ENCODE results near the gene B4GALT1.

The B4GALT1 gene

GRCh38 chr9:33117306-33117705 lies 49.8 kb downstream of the B4GALT1 start:
- DNase-seq, result no peak

GRCh38 chr9:33116860-33117259 lies 50.3 kb downstream of the B4GALT1 start:
- DNase-seq, result no peak

DNA sequence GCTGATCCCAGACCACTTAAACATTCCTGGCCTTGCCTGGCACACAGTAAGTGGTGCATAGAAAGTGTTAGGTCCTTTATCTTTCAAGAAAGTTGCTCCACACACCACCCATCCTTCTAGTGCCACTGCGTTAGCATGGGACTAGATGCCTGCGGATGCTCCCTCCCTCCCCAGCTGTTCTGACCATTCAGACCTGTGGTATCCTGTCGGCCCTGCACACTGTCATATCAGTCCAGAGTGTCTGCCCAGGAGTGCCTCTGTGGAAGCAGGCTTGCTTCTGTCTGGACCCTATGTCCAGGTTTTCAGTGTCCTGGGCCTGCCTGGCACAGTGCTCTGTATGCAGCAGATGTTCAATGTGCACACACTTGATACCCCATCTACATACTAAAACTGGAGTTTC lies 52.4 kb downstream of the B4GALT1 start:
- DNase-seq, result no peak

GRCh38 chr9:33113799-33114547 lies 53.2 kb downstream of the B4GALT1 start:
- DNase-seq, result no peak

DNA sequence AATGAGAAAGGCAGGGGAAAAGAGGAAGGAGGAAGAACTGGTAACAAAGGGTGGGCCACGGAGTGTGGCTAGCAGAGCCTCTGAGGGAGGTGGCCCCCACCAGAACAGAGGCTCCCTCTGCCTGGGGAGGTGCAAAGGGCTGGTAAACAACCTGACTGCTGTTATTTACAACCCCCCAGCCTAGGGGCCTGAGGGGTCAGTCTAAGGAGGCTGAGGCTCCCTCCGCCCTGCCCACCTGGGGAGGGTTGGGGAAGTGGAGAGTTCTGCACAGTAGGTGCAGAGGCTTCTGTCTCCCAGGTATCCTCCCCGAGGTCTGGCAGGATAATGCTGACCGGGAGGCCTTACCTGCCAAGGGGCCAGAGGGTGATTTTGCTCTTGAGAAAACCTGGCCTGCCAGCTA lies 55.0 kb downstream of the B4GALT1 start:
- no peak for DNase-seq

DNA sequence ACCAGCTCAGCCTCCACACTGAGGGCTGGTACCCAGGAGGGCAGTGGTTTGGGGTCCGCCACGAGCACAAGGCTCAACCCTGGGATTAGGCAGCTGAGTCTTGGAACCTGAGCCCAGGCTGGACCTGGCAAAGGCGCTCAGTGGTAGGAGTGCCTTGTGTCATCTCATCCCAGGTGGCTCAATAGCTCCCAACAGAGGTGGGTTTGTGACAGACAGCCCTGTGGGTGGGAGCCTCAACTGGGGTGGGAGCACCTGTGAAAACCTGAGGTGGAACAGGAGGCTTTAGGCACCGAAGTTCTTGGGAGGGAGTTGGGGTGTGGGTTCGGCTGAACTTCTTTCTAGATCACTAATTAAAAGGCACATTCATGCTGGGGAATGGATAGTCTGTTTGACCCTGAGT lies 55.5 kb downstream of the B4GALT1 start:
- DNase-seq, result no peak

- no peak for DNase-seq
Measured at GRCh38 chr9:33110686-33111085, 56.5 kb downstream of the B4GALT1 start.

DNA sequence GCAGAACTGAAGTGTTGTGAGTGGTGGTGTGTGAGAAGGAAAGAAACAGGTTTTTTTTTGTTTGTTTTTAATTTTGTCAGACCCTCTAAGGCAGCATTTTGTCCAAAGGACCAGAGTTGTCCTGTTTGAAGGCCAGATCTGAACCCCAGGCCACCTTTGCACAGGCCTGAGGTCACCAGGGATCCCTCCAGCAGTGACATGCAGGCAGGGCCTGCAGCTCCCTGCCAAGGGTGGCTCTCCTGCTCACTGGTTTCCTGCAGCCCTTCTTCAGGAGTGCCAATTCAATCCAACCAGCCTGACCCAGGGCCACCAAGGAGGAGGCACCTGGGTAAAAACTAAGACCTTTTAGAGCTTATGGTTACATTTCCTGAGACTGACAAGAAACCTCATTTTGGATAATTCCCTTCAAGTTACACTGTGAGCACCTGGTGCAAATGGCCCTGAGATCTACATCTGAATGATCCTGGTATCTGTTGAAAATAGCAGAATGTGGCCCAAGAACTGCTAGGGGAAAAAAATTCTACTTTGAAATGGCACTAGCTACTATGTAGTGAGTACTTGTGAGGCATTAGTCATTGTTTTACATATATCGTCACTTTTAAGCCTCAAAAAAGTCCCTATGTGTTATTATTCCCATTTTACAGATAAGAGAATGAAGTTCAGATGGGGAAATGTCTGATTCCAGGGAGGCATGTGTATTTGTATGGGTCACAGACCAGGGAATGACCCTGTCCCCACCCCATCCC lies 57.1 kb downstream of the B4GALT1 start:
- no peak for DNase-seq

DNA sequence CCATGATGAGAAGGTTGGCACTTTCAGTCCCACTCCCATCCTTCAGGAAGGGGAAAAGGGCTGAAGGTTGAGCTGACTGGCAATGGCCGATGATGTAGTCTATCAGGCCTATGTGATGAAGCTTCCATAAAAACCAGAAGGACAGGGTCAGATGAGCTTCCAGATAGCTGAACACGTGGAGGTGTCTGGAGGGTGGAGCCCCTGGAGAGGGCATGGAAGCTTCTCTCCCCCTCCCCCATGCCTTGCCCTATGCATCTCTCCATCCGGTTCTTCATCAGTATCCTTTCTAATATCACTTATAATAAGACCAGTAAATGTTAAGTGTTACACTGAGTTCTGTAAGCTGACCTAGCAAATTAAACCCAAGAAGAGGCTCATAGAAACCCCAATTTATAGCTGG lies 58.0 kb downstream of the B4GALT1 start:
- DNase-seq, result no peak

DNA sequence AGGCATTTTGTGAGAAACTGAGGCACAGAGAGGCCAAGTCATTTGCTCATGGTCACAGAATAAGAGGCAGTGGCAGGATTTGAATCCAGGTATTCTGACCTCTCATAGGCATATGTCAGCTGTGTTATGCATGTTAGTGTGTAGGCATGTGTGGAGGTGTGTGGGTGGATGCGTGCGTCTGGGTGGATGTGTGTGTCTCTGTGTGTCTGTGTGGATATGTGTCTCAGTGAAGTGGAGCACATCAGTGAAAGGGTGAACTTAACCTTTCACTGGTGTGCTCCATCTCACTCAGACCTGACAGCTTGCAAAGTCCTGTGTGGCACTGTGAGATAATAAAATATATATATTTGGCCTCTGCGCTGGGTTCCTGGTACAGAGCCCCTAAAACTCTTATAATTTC lies 58.7 kb downstream of the B4GALT1 start:
- no peak for DNase-seq

DNA sequence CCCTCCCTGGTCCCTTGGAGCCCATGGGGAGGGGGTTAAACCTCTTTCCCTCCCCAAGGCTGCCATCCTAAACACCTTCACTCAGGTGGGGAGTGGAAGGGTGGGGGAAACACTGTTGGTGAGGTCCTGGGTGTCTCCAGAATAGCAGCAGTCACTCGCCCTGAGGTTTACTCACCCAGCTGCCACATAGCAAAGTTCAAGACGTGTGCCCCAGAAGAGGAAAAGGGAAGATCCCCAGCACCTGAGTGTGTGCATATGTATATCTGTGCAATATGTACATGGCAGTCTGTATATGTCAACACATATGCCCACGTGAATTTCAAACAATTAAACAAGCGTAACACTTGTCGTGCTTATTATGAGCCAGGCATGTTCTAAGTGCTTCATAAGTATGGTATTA lies 59.4 kb downstream of the B4GALT1 start:
- no peak for DNase-seq

DNA sequence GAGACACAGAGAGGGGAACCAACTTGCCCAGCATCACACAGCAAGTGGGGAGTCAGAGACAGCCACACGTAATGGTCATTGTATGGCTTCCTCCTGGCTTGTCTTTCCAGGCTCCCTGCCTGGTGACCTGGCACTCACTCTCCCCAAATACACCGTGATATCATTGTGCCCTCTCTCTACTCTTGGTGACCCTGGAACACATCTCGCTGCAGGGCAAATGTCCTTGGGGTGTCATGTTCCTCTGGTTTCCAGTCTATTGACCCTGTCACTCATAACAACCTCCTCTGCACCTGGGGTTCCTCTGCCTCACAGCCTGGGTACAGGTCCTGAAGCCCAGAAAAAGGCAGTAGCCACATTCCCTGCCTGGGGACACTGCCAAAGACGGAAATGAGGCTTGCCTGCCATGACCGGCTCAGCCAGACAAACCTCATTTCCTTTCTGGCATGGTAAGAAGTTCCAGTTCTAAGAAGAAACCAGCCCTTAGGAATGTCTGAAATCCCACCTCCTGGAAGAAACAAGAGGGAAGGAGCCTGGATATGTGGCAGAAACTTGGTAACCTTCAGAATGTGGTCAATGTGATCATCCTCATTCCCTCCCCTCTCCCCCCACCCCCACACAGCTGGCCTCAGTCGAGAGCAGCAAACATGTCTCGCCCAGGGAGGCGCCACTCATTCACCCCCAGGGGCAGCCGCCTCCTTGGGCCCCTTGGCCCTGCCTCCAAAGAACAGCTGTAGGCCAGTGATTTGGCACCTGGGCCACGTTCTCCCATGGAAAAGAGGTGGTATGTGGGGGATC lies 60.1 kb downstream of the B4GALT1 start:
- no peak for DNase-seq

GRCh38 chr9:33106372-33106771 lies 60.8 kb downstream of the B4GALT1 start:
- no peak for DNase-seq

- no peak for DNase-seq
Measured at GRCh38 chr9:33105959-33106358, 61.2 kb downstream of the B4GALT1 start.

GRCh38 chr9:33105504-33105903 lies 61.6 kb downstream of the B4GALT1 start:
- DNase-seq, result no peak

DNA sequence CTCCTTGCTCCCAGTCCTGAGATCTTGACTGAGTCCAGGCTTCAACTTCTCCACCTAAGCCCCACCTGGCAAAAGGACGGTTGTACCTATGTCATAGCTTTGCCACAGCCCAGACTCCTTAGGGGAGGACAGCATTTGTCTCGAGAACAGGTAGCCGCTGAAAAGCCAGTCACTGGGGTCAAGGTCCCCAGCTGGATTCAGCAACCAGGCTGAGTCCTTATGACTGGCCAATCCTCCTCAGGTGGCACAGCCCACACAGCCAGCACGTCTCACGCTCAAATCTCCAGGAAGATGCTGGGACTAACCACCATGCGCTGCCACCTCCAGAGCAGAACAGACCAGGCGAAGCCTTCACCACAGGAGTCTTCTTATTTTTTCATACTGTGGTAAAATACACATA lies 62.7 kb downstream of the B4GALT1 start:
- DNase-seq, result no peak

- no peak for DNase-seq
Measured at GRCh38 chr9:33103501-33104281, 63.4 kb downstream of the B4GALT1 start.

DNA sequence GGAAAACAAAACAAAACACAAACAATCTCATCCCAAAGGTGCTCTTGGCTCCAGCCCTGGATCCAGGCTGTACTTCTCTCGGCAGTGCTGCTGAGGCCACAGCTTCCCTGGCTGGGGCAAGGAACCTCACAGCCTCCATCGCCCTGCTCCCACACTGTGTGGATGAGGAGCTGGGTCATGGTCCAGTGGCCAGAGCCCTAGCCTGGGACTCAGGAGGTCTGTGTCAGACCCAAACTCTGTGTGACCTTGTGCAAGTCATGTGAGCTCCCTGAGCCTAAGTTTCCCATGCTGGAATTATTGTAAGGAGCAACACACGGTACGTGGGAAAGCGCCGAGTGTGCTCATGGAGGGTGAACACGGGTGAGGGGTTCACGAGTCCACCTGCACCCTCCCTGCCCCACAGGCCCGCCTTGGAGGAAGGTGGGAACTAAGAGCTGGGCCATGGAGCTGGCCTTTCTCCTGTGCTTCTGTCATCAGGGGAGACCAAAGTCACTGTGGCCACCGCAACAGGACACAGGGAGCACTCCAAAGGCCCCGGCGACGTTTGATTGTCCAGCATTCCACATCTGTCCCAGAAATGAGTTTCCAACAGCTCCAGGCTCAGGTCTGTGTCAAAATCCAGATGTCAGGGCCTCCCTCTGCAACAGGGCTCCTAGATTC lies 64.5 kb downstream of the B4GALT1 start:
- DNase-seq, result no peak

- no peak for DNase-seq
Measured at GRCh38 chr9:33101104-33101951, 65.8 kb downstream of the B4GALT1 start.

- DNase-seq, result no peak
Measured at GRCh38 chr9:33099754-33100153, 67.4 kb downstream of the B4GALT1 start.

GRCh38 chr9:33097192-33097591 lies 69.9 kb downstream of the B4GALT1 start:
- no peak for DNase-seq

Data from activated CD4-positive, CD25-positive, alpha-beta regulatory T cell treated with anti-CD3 and anti-CD28 coated beads, Interleukin-2, amount 50 U/mL, for 72 hours (primary cell).